T follicular helper cell (primary cell): ENCODE measurements around the gene CHCHD4.

Experiments
- DNase-seq: peaks from one replicate; pipeline ENCODE4 v3.0.0-alpha.2; 2020; ENCODE audit warnings: low read depth

Gene CHCHD4

GRCh38 chr3:14148041-14148985 lies 23.6 kb upstream of the CHCHD4 start:
- DNase-seq = no peak

DNA sequence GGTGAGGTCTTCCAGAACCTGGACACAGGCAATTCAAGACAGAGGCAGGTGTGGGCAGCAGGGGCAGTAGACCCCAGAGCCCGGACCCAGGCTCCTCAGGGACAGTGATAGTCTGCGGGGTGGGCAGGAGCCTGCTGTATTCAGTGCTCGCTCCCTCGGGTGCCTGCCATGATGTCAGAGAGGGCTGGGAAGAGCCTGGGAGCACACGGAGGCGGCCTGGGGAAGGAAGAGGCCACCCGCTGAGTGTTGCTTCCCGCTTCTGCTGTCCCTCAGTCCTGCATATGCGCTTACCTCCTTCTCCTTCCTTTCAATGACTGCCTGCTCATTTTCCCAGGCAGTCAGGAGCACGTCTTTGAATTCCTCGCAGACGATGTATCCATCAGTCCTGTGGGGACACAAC lies 22.9 kb upstream of the CHCHD4 start:
- no peak for DNase-seq

DNA sequence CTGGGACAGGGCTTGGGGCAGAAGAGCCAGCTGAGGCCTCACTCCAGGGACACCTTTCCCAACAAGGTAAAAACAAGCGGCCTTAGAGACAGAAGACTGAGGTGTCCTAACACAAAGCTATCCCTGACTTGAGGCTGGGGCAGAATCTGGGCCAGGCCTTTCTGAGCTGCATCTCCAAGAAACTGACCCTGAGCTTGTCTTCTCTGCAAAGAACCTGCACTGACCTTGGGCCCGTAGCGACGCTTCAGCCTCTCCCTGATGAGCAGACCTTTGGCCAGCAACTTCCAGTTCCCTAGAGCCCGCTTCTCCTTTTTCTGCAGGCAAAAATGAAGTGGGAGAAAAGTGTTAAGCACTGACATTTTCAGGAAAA lies 22.4 kb upstream of the CHCHD4 start:
- no peak for DNase-seq

- no peak for DNase-seq
Observed at GRCh38 chr3:14146381-14147065, 21.9 kb upstream of the CHCHD4 start.

DNA sequence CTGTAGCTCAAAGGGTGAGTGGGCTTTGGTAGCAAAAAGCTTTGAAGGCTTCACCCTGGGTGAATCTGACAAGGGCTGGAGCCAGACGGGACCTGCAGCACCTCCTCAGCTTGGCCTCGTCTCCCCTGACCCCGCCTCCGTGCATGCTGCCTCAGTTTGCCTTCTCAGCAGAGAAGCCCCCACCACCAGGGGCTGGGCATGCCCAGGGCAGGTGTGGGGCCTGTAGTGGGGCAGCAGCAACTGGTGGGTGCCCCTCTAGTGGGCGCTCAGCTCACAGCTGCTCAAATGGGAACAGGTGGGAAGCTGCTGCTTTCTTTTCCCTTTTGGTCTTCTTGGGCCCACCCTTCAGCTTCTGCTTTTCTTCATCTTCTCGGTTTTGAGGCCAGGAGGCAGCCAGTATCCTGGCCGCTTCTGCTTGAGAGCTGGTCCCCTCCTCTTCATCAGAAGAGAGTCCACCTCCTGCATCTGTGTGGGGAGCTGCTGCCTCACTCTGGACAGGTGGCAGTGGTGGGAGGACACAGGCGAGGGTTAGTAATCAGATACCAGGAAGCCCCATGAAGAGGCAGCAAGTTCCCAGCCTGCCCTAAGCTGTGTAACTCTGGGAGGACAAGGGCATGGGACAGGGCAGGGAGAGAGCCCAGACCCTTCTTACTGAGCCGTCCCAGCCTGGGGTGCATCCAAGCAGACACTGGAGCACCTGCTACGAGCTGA lies 21.2 kb upstream of the CHCHD4 start:
- no peak for DNase-seq

DNA sequence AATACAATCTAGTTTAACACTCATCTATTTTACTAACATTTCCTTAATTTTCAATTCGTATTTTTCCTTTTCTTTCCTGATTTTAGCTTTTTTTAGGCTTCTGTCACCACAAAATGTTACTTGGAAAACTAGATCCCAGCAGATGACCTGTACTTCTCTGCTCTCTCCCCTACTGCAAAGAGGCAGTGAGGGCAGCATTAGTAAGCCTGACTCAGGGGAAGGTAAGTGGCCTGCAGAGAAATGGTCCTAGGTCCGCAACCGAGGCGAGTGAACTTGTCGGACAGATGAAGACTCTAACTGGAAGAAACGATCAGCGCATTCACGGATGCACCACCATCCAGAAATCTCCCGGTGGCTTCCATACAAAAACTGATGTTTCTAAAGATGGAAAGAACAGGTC lies 20.6 kb upstream of the CHCHD4 start:
- no peak for DNase-seq

DNA sequence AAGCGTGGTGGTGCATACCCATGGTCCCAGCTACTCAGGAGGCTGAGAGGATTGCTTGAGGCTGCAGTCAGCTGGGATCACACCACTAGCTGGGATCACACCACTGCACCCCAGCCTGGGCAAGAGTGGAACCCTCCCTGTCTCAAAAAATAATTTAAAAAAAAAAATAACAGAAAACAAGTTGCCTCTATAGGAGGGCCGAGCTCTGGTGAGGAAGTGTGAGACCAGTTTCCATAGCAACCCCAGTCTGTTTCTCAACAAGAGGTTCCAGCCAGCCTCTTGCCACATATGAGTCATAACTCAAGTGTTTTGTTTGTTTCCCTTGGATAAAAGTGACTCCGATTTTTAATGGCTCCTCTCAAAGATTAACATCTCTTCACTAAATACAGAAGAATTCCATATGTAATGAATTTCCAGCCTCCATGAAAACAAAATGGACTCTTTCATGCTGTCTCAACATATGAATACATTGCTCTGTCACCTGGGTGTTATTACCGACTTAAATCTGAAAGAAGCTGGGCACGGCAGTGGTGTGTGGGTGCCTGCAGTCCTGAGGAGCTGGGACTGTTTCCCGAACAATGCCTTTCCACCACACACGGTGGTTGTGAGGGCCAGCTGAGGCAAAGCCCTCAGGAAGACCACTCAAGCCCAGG lies 19.9 kb upstream of the CHCHD4 start:
- peak; percentile 72 for DNase-seq

GRCh38 chr3:14143271-14144225 lies 18.9 kb upstream of the CHCHD4 start:
- no peak for DNase-seq

DNA sequence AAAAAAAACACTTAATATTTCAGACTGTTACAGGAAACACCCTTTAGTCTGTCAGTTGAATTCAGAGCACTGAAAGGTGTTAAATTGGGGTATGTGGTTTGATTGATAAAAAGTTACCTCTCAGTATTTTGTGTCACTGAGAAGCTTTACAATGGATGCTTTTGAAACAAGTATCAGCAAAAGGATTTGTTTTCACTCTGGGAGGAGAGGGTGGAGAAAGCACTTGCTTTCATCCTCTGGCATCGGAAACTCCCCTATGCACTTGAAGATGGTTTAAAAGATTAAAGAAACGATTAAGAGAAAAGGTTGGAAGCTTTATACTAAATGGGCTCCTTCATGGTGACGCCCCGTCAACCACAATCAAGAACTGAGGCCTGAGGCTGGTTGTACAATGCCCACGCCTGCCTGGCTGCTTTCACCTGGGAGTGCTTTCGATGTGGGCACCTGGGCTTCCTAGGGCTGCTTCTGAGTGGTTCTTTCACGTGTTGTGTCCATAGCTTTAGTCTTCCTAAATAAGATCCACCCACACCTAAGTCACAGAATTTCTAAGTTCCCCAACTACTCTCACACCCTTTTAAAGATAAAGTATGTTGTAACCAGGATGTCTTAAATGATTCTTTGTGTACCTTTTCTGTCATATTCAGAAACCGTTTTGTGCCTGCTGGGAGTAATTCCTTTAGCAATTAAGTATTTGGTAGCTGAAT lies 18.0 kb upstream of the CHCHD4 start:
- peak; percentile 61 for DNase-seq

DNA sequence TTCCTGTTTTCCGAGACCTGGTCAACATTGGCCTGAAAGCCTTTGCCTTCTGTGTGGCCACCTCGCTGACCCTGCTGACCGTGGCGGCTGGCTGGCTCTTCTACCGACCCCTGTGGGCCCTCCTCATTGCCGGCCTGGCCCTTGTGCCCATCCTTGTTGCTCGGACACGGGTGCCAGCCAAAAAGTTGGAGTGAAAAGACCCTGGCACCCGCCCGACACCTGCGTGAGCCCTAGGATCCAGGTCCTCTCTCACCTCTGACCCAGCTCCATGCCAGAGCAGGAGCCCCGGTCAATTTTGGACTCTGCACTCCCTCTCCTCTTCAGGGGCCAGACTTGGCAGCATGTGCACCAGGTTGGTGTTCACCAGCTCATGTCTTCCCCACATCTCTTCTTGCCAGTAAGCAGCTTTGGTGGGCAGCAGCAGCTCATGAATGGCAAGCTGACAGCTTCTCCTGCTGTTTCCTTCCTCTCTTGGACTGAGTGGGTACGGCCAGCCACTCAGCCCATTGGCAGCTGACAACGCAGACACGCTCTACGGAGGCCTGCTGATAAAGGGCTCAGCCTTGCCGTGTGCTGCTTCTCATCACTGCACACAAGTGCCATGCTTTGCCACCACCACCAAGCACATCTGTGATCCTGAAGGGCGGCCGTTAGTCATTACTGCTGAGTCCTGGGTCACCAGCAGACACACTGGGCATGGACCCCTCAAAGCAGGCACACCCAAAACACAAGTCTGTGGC lies 17.1 kb upstream of the CHCHD4 start:
- no peak for DNase-seq

DNA sequence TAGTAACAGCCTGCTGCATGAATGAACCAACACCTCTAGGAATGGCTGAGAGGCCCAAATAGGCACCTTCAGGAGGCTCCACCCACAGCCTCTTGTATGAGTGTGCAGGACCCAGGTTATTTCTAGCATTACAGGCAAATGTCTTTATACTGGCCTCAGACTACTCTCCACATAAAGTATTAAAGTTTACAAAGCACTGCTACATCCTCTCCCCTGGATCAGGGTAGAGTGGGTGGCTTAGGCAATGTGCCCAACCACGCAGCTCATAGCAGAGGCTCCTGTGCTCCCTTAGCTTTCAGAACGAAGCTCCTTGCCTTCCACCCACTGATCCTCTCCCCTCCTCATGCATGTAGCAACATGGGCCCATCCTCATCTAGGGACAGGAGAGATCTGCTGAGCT lies 16.5 kb upstream of the CHCHD4 start:
- no peak for DNase-seq

DNA sequence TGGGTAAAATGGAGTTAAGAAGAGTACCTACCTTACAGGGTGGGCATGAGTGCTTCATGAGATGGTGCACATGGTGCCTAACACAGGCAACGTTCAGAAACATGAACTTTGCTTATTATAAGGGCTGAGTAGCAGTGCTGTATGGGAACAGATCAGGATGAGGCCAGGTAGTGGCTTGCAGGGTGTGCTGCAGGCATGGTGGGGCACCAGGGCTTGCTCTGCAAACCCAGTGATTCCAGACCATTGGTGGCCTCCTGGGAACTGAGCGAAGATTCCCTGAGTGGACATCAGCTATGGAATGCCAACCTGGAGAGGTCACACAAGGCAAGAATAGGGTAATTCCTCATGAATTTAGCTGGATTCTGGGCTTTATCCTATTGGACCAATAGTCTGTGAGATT lies 16.0 kb upstream of the CHCHD4 start:
- DNase-seq = no peak

GRCh38 chr3:14139771-14140170 lies 15.1 kb upstream of the CHCHD4 start:
- DNase-seq = no peak

GRCh38 chr3:14138878-14139655 lies 14.4 kb upstream of the CHCHD4 start:
- no peak for DNase-seq

DNA sequence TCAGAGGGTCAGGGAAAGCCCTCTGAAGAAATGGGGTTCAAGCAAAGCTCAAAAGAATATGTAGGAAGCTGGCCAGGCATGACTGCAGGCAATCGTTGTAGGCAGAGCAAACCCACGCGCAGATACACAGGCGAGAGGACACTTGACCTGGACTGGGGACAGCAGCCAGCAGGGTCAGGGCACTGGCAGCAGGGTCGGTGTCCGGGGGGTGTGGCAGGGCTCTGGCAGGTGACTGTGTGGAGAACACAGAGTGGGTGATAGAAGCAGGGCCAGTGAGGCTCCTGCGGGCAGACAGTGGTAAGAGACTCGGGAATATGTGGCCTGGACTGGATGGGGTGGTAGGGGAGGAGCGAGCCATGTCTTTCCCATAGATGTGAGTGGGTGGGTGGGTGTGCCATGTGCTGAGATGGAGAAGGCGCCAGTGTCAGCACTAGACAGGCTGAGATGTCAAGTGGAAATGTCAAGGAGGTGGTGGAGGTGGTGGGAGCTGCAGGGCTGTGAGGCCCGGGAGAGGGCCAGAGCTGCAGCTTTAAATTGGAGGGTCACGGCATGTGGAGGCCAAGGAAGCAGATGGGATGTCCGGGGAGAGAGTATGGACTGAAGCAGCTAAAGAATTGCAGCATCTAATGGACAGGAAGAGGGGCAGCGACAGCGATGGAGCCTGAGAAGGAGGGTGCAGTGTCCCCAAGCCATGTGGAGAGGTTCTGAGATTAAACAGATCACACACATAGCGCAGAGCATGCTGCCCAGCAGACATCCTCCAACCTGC lies 13.6 kb upstream of the CHCHD4 start:
- no peak for DNase-seq

DNA sequence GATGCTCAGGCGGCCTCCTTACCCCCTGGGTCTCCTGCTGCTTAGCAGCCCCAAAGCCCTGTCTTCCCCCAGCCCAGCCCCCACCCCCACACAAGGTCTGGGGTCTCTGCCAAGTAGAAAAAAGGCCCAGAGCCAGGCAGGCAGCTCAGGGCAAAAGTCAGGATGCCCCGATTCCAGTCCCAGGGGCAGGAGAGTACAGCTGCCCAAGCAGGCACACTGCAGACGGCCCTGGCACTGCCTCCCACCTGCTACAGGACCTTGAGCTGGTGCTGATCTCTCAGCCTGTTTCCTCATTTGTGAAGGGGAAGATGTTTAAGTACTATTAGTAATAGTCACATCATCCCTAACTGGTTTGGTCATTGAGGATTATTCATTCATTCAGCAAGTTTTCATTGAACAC lies 12.8 kb upstream of the CHCHD4 start:
- no peak for DNase-seq

- no peak for DNase-seq
Observed at GRCh38 chr3:14137004-14137403, 12.3 kb upstream of the CHCHD4 start.

DNA sequence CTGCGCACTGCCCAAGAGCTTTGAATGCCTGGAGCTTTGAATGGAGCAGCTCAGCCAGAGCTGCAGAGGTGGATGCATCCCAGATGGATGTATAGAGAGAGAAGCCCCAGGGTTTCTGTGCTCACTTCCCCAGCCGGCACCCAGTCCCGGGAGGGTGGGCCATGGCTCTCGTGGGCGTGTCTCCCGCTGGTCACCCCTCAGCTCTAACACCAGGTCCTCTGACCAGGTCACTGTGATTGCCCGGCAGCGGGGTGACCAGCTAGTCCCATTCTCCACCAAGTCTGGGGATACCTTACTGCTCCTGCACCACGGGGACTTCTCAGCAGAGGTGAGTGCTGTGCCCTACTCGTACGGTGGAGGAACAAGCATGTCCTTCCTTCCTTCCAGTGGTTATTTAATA lies 10.9 kb upstream of the CHCHD4 start:
- no peak for DNase-seq
